Activated CD8-positive, alpha-beta T cell treated with anti-CD3 and anti-CD28 coated beads for 36 hours (primary cell): Measurements from ENCODE around the gene CBX7. TPM values are rescaled to one million over a fixed set of nuclear protein-coding genes. Genes with fewer than 3 reads are reported as not detected.
A peak's percentile ranks its signal among the peaks of the same experiment; 100 is the strongest.

ENCODE experiments used
- ATAC-seq: fragments of 200-7000 bp; cut with Tn5 transposase; one replicate; pipeline ENCODE4 v1.10.0; 2021; ENCODE audit warnings: mild to moderate bottlenecking, moderate library complexity
- CTCF ChIA-PET: fragments of 350-600 bp; sonication (Branson Sonifier 250); formaldehyde crosslinking; loops from one replicate; lab custom pipeline; 2021; ENCODE audit warnings: antibody characterized with exemption; lab: Charles Lee
- POLR2A ChIA-PET: fragments of 350-600 bp; sonication (Branson Sonifier 250); formaldehyde crosslinking; loops from one replicate; lab custom pipeline; 2021; ENCODE audit warnings: antibody characterized with exemption; lab: Charles Lee
- DNase-seq: peaks from one replicate; pipeline ENCODE4 v3.0.0-alpha.2; 2020
- H3K27ac Mint-ChIP-seq: one replicate; pipeline ENCODE4 v1.8.0; 2021; ENCODE audit warnings: mild to moderate bottlenecking, mixed read lengths
- H3K27me3 Mint-ChIP-seq: one replicate; pipeline ENCODE4 v1.8.0; 2021; ENCODE audit warnings: mixed read lengths
- H3K36me3 Mint-ChIP-seq: one replicate; pipeline ENCODE4 v1.8.0; 2021; ENCODE audit warnings: low read depth, mixed read lengths
- H3K4me1 Mint-ChIP-seq: one replicate; pipeline ENCODE4 v1.8.0; 2021; ENCODE audit warnings: low read depth, mixed read lengths
- H3K4me3 Mint-ChIP-seq: one replicate; pipeline ENCODE4 v1.8.0; 2021; ENCODE audit warnings: mild to moderate bottlenecking, moderate library complexity, mixed read lengths
- H3K9me3 Mint-ChIP-seq: one replicate; pipeline ENCODE4 v1.8.0; 2021; ENCODE audit warnings: mixed read lengths
- CTCF ChIP-seq: fragments of 200-600 bp; IDR thresholded peaks from one replicate; pipeline ENCODE4 v1.8.0; 2022; ENCODE audit warnings: antibody characterized with exemption, mild to moderate bottlenecking
- intact Hi-C: fragments of 100-400 bp; cut with micrococcal nuclease; formaldehyde crosslinking; loops from one replicate; pipeline ENCODE4 v1.10.0; 2022
- total RNA-seq, 2 experiments: library from RNA; stranded (reverse); gene quantifications; one replicate each; pipeline ENCODE4 v1.2.3, GENCODE V29; 2021

Gene CBX7
- total RNA-seq, 2 experiments from 2014 or later, result 23.6 to 25.0 TPM

GRCh38 chr22:39130892-39131855 lies 21.3 kb downstream of the CBX7 start:
- POLR2A ChIA-PET, result interaction anchor here (1.0 to 1.8 kb wide), 4 partner anchors 8 to 31 kb away, joined by 3 to 4 read pairs (median 3); partner anchors contain the start of gene CBX7
- ATAC-seq (no peak), DNase-seq (no peak)
- Mint-ChIP-seq H3K4me3 (no peak overlapping the region), H3K36me3 (peaks cover 2% of the 10 kb centered on the region), H3K9me3 (no peaks in the 10 kb centered on the region), H3K4me1 (peaks cover 4% of the 10 kb centered on the region), H3K27ac (peak overlapping the region; percentile 26), H3K27me3 (no peaks in the 10 kb centered on the region)
- intact Hi-C loops, result no loop called here
- CTCF ChIA-PET, result interaction anchor here (1.8 kb wide), 1 partner anchor 261 kb away, joined by 8 read pairs; no protein-coding TSS in a partner anchor
- no peak for TF ChIP-seq CTCF

GRCh38 chr22:39130152-39130704 lies 22.3 kb downstream of the CBX7 start:
- ChIA-PET POLR2A (interaction anchor here (1.0 to 1.8 kb wide), 4 partner anchors 9 to 30 kb away, joined by 3 to 4 read pairs (median 3); partner anchors contain the start of gene CBX7), CTCF (interaction anchor here (1.8 kb wide), 1 partner anchor 260 kb away, joined by 8 read pairs; no protein-coding TSS in a partner anchor)
- no peak for TF ChIP-seq CTCF
- intact Hi-C loops, result no loop called here
- no peak overlapping the region for H3K27ac Mint-ChIP-seq
- H3K27me3 Mint-ChIP-seq, result no peaks in the 10 kb centered on the region
- DNase-seq, result no peak
- H3K9me3 Mint-ChIP-seq, result no peaks in the 10 kb centered on the region
- no peak overlapping the region for H3K4me3 Mint-ChIP-seq
- H3K36me3 Mint-ChIP-seq, result peaks cover 2% of the 10 kb centered on the region
- peaks cover 4% of the 10 kb centered on the region for H3K4me1 Mint-ChIP-seq
- ATAC-seq, result no peak

GRCh38 chr22:39129746-39130145 lies 22.7 kb downstream of the CBX7 start:
- TF ChIP-seq CTCF, result no peak
- CTCF ChIA-PET, result no interaction called here
- no peaks in the 10 kb centered on the region for H3K27me3 Mint-ChIP-seq
- ATAC-seq, result no peak
- POLR2A ChIA-PET, result interaction anchor here (1.8 kb wide), 1 partner anchor 22 kb away, joined by 4 read pairs; the partner anchor contains the start of gene CBX7
- no peak overlapping the region for H3K4me3 Mint-ChIP-seq
- intact Hi-C loops, result no loop called here
- no peaks in the 10 kb centered on the region for H3K9me3 Mint-ChIP-seq
- H3K27ac Mint-ChIP-seq, result no peak overlapping the region
- H3K4me1 Mint-ChIP-seq, result peaks cover 4% of the 10 kb centered on the region
- no peak for DNase-seq
- H3K36me3 Mint-ChIP-seq, result peaks cover 2% of the 10 kb centered on the region

GRCh38 chr22:39129081-39129480 lies 23.4 kb downstream of the CBX7 start:
- ChIA-PET CTCF (no interaction called here), POLR2A (no interaction called here)
- no peak overlapping the region for H3K4me3 Mint-ChIP-seq
- intact Hi-C loops, result no loop called here
- no peaks in the 10 kb centered on the region for H3K27me3 Mint-ChIP-seq
- peaks cover 4% of the 10 kb centered on the region for H3K4me1 Mint-ChIP-seq
- TF ChIP-seq CTCF, result no peak
- no peak overlapping the region for H3K27ac Mint-ChIP-seq
- H3K9me3 Mint-ChIP-seq, result no peaks in the 10 kb centered on the region
- H3K36me3 Mint-ChIP-seq, result peaks cover 2% of the 10 kb centered on the region
- DNase-seq (no peak), ATAC-seq (no peak)

GRCh38 chr22:39128508-39128907 lies 24.0 kb downstream of the CBX7 start:
- no peak overlapping the region for H3K27ac Mint-ChIP-seq
- intact Hi-C loops, result no loop called here
- ChIA-PET CTCF (no interaction called here), POLR2A (no interaction called here)
- DNase-seq (peak; percentile 21), ATAC-seq (peak; percentile 34)
- H3K27me3 Mint-ChIP-seq, result no peaks in the 10 kb centered on the region
- no peaks in the 10 kb centered on the region for H3K9me3 Mint-ChIP-seq
- no peak for TF ChIP-seq CTCF
- H3K4me1 Mint-ChIP-seq, result peaks cover 4% of the 10 kb centered on the region
- peaks cover 2% of the 10 kb centered on the region for H3K36me3 Mint-ChIP-seq
- H3K4me3 Mint-ChIP-seq, result no peak overlapping the region
